HCT116 (cell line): Measurements from ENCODE around the gene NDUFA8. TPM values are rescaled to one million over a fixed set of nuclear protein-coding genes. Genes with fewer than 3 reads are reported as not detected.

Source experiments
- ATAC-seq: fragments of 200-7000 bp; cut with Tn5 transposase; 2 replicates; pipeline ENCODE4 v1.9.1; 2020; ENCODE audit warnings: mild to moderate bottlenecking, moderate library complexity
- BruUV-seq: library from RNA; stranded (reverse); fragments of 400-500 nt; replicated peaks from 2 replicates; lab custom pipeline; 2021; lab: Mats Ljungman, UMichigan
- CTCF ChIA-PET: fragments of 300-600 bp; sonication (Branson Sonifier 250); formaldehyde crosslinking; loops from one replicate; lab custom pipeline; 2021; ENCODE audit warnings: antibody characterized with exemption; lab: Charles Lee
- POLR2A ChIA-PET: fragments of 300-600, 350-600 bp; sonication (Branson Sonifier 250); formaldehyde crosslinking; loops from one replicate; lab custom pipeline; 2021; ENCODE audit warnings: antibody characterized with exemption; lab: Charles Lee
- RAD21 ChIA-PET, 2 experiments: fragments of 300-600 bp; sonication (Branson Sonifier 250); formaldehyde crosslinking; loops; one replicate each; lab custom pipeline; 2023; ENCODE audit warnings: low total read pairs in 2 of 2; ENCODE audit not compliant: uncharacterized antibody in 2 of 2, unreplicated experiment in 2 of 2, low non-redundant PET in 1 of 2; lab: Charles Lee
- DNase-seq: peaks from one replicate; pipeline ENCODE4 v3.0.0-alpha.2; 2010; ENCODE audit warnings: low read depth, low spot score
- H2AFZ ChIP-seq: fragments of 200-600 bp; shearing (Covaris generic), sonication (generic); 2 replicates; pipeline ENCODE4 v1.6.1; 2017; ENCODE audit warnings: low read depth, mixed run types, mixed read lengths, antibody characterized with exemption, low read length; ENCODE audit not compliant: poor library complexity, severe bottlenecking
- H3K27ac ChIP-seq: 2 replicates; pipeline ENCODE4 v1.5.1; 2012; ENCODE audit warnings: low read depth, low read length
- H3K27me3 ChIP-seq: fragments of 200-600 bp; sonication (generic); 2 replicates; pipeline ENCODE4 v1.6.1; 2016; ENCODE audit warnings: mixed run types, low read length, mixed read lengths; ENCODE audit not compliant: insufficient read depth
- H3K36me3 ChIP-seq, 2 experiments: fragments of 200-500 bp in 1 of 2; fragments of 200-600 bp in 1 of 2; sonication (Bioruptor generic) in 1 of 2; sonication (generic) in 1 of 2; 2 replicates each; pipeline versions ENCODE4 v1.5.1 to v1.6.1; 2014 to 2016; ENCODE audit warnings: low read length in 2 of 2, inconsistent platforms in 1 of 2, mixed read lengths in 1 of 2, mixed run types in 1 of 2; ENCODE audit not compliant: insufficient read depth in 2 of 2, control insufficient read depth in 1 of 2
- H3K4me1 ChIP-seq, 2 experiments: fragments of 200-600 bp in 1 of 2; sonication (generic) in 1 of 2; 2 replicates each; pipeline versions ENCODE4 v1.5.1 to v1.6.1; 2012 to 2017; ENCODE audit warnings: low read length in 2 of 2, inconsistent platforms in 1 of 2, mild to moderate bottlenecking in 1 of 2, mixed read lengths in 1 of 2, mixed run types in 1 of 2, moderate library complexity in 1 of 2; ENCODE audit not compliant: insufficient read depth in 2 of 2, control insufficient read depth in 1 of 2
- H3K4me2 ChIP-seq: fragments of 200-600 bp; sonication (generic); 2 replicates; pipeline ENCODE4 v1.6.1; 2017; ENCODE audit warnings: mixed run types, low read length, mixed read lengths
- H3K4me3 ChIP-seq, 2 experiments: fragments of 200-600 bp in 1 of 2; sonication (generic) in 1 of 2; replicated peaks in 1 of 2; 2 replicates each; pipeline ENCODE4 v1.5.1; 2011 to 2016; ENCODE audit warnings: low read length in 2 of 2, control low read depth in 1 of 2, low read depth in 1 of 2, mild to moderate bottlenecking in 1 of 2, mixed read lengths in 1 of 2, mixed run types in 1 of 2
- H3K79me2 ChIP-seq: fragments of 200-600 bp; sonication (generic); 2 replicates; pipeline ENCODE4 v1.6.1; 2017; ENCODE audit warnings: mild to moderate bottlenecking, mixed run types, low read length, moderate library complexity, mixed read lengths; ENCODE audit not compliant: insufficient read depth
- H3K9ac ChIP-seq: fragments of 200-600 bp; sonication (generic); 2 replicates; pipeline ENCODE4 v1.6.1; 2016; ENCODE audit warnings: low read length, mixed read lengths
- H3K9me2 ChIP-seq: fragments of 200-600 bp; sonication (generic), shearing (Covaris generic); 2 replicates; pipeline ENCODE4 v1.6.1; 2017; ENCODE audit warnings: mixed run types, mild to moderate bottlenecking, moderate library complexity; ENCODE audit not compliant: insufficient read depth
- H3K9me3 ChIP-seq, 2 experiments: fragments of 200-500 bp in 1 of 2; fragments of 200-600 bp in 1 of 2; sonication (Bioruptor generic) in 1 of 2; sonication (generic) in 1 of 2; 2 replicates each; pipeline ENCODE4 v1.6.1; 2014 to 2017; ENCODE audit warnings: low read length in 2 of 2, mixed read lengths in 2 of 2, inconsistent platforms in 1 of 2, low read depth in 1 of 2, mild to moderate bottlenecking in 1 of 2, mixed run types in 1 of 2, moderate library complexity in 1 of 2; ENCODE audit not compliant: control insufficient read depth in 1 of 2, insufficient read depth in 1 of 2
- H4K20me1 ChIP-seq: fragments of 200-600 bp; sonication (generic), shearing (Covaris generic); 2 replicates; pipeline ENCODE4 v1.6.1; 2017; ENCODE audit warnings: mixed run types, mild to moderate bottlenecking, moderate library complexity; ENCODE audit not compliant: insufficient read depth
- ATF3 ChIP-seq: IDR thresholded peaks from 2 replicates; pipeline ENCODE4 v1.6.1; 2012
- CBX3 ChIP-seq: IDR thresholded peaks from 2 replicates; pipeline ENCODE4 v1.6.1; 2012; ENCODE audit warnings: low read depth
- EGR1 ChIP-seq: IDR thresholded peaks from 2 replicates; pipeline ENCODE4 v1.6.1; 2012; ENCODE audit warnings: low read depth
- EZH2 ChIP-seq: fragments of 200-600 bp; sonication (generic); IDR thresholded peaks from 2 replicates; pipeline ENCODE4 v1.6.1; 2017; ENCODE audit warnings: antibody characterized with exemption, mixed run types
- EZH2phosphoT487 ChIP-seq: fragments of 200-600 bp; IDR thresholded peaks from 2 replicates; pipeline ENCODE4 v1.6.1; 2018; ENCODE audit warnings: antibody characterized with exemption, borderline replicate concordance
- JUND ChIP-seq: IDR thresholded peaks from 2 replicates; pipeline ENCODE4 v1.6.1; 2012
- POLR2AphosphoS5 ChIP-seq: IDR thresholded peaks from 2 replicates; pipeline ENCODE4 v1.6.1; 2011; ENCODE audit warnings: mild to moderate bottlenecking, low read depth, low read length, moderate library complexity
- RAD21 ChIP-seq: IDR thresholded peaks from 2 replicates; pipeline ENCODE4 v1.6.1; 2012; ENCODE audit warnings: low read depth, mild to moderate bottlenecking
- SIN3A ChIP-seq: IDR thresholded peaks from 2 replicates; pipeline ENCODE4 v1.6.1; 2012; ENCODE audit warnings: low read depth
- SP1 ChIP-seq: IDR thresholded peaks from 2 replicates; pipeline ENCODE4 v1.6.1; 2012; ENCODE audit warnings: low read depth
- YY1 ChIP-seq: IDR thresholded peaks from 2 replicates; pipeline ENCODE4 v1.6.1; 2011; ENCODE audit warnings: low read length, low read depth, moderate library complexity, mild to moderate bottlenecking; ENCODE audit not compliant: insufficient replicate concordance; ENCODE audit errors: extremely low read depth
- intact Hi-C: fragments of 100-400 bp; cut with micrococcal nuclease; formaldehyde crosslinking; loops from 2 replicates; pipeline ENCODE4 v1.10.0; 2022
- total RNA-seq: library from RNA; stranded (reverse); gene quantifications from one replicate; pipeline ENCODE4 v1.2.1, GENCODE V29; 2021; ENCODE audit not compliant: unreplicated experiment

Gene NDUFA8
- total RNA-seq, 1 experiment from 2014 or later, result 84.5 TPM

- Histone ChIP-seq H3K36me3 (peaks cover 19 to 23% of the 10 kb centered on the region in 2 experiments; a peak in 3 of 4 replicates), H3K9me2 (no peaks in the 10 kb centered on the region), H3K4me1 (peaks cover 0 to 15% of the 10 kb centered on the region in 2 experiments; a peak in 2 of 4 replicates), H3K4me3 (no peak overlapping the region), H2AFZ (no peak overlapping the region), H3K9ac (no peak overlapping the region), H3K4me2 (no peak overlapping the region), H3K79me2 (no peaks in the 10 kb centered on the region; the same call in 1 of the 2 replicates), H3K27ac (no peak overlapping the region), H4K20me1 (no peaks in the 10 kb centered on the region), H3K27me3 (no peaks in the 10 kb centered on the region), H3K9me3 (no peaks in the 10 kb centered on the region)
- ChIA-PET CTCF (no interaction called here), POLR2A (no interaction called here), RAD21 (no interaction called here)
- no peak for TF ChIP-seq EGR1
- no peak for TF ChIP-seq ATF3
- TF ChIP-seq CBX3, result no peak
- no peak for TF ChIP-seq JUND
- no peak for TF ChIP-seq EZH2phosphoT487
- no peak for TF ChIP-seq SP1
- no peak for TF ChIP-seq EZH2
- no peak for TF ChIP-seq RAD21
- TF ChIP-seq POLR2AphosphoS5, result no peak
- TF ChIP-seq SIN3A, result no peak
- no peak for TF ChIP-seq YY1
- intact Hi-C loops, result no loop called here
- DNase-seq, result no peak
- no peak for ATAC-seq
- TSS peak; percentile 7 for BruUV-seq
Measured at GRCh38 chr9:122141671-122142070, 17.9 kb downstream of the NDUFA8 start.
